ENCODE results near the gene CCDC92B.

The CCDC92B gene

GRCh38 chr17:2777242-2777867, 27.9 kb upstream of the CCDC92B start:
- no peak for DNase-seq

- no peak for DNase-seq
Measured at GRCh38 chr17:2776589-2777241, 27.3 kb upstream of the CCDC92B start.

GRCh38 chr17:2775206-2775605, 25.8 kb upstream of the CCDC92B start:
- DNase-seq = no peak

- DNase-seq = no peak
Measured at GRCh38 chr17:2770129-2770528, 20.7 kb upstream of the CCDC92B start.

GRCh38 chr17:2758870-2759269, 9.4 kb upstream of the CCDC92B start:
- DNase-seq = no peak

GRCh38 chr17:2755891-2756724, 6.7 kb upstream of the CCDC92B start:
- no peak for DNase-seq

- DNase-seq = no peak
Measured at GRCh38 chr17:2751491-2751890, 2.0 kb upstream of the CCDC92B start.

- no peak for DNase-seq
Measured at GRCh38 chr17:2750721-2751120, 1.3 kb upstream of the CCDC92B start.

- DNase-seq = peak; percentile 77
Measured at GRCh38 chr17:2749784-2750181, 331 bp upstream of the CCDC92B start.

GRCh38 chr17:2745317-2746037, 4.0 kb downstream of the CCDC92B start:
- DNase-seq = no peak

- DNase-seq = no peak
Measured at GRCh38 chr17:2737693-2738092, 11.8 kb downstream of the CCDC92B start.

- DNase-seq = no peak
Measured at GRCh38 chr17:2736956-2737355, 12.5 kb downstream of the CCDC92B start.

GRCh38 chr17:2735896-2736295, 13.6 kb downstream of the CCDC92B start:
- no peak for DNase-seq

- DNase-seq = no peak
Measured at GRCh38 chr17:2734939-2735338, 14.5 kb downstream of the CCDC92B start.

GRCh38 chr17:2731807-2732206, 17.6 kb downstream of the CCDC92B start:
- DNase-seq = no peak

- DNase-seq = no peak
Measured at GRCh38 chr17:2730764-2731353, 18.6 kb downstream of the CCDC92B start.

GRCh38 chr17:2724784-2725164, 24.7 kb downstream of the CCDC92B start:
- peak; percentile 58 for DNase-seq

GRCh38 chr17:2723997-2724783, 25.3 kb downstream of the CCDC92B start:
- no peak for DNase-seq

- DNase-seq = no peak
Measured at GRCh38 chr17:2723505-2723996, 25.9 kb downstream of the CCDC92B start.

- DNase-seq = no peak
Measured at GRCh38 chr17:2722611-2723010, 26.8 kb downstream of the CCDC92B start.

GRCh38 chr17:2721603-2722002, 27.8 kb downstream of the CCDC92B start:
- DNase-seq = peak; percentile 45

GRCh38 chr17:2719861-2720260, 29.6 kb downstream of the CCDC92B start:
- no peak for DNase-seq

All from activated CD4-positive, alpha-beta T cell treated with anti-CD3 and anti-CD28 coated beads for 48 hours (primary cell).